Esophagus squamous epithelium (tissue), 5 donors: ENCODE data around the gene GADD45G. TPM values are rescaled to one million over a fixed set of nuclear protein-coding genes. Genes with fewer than 3 reads are reported as not detected.
A peak's percentile ranks its signal among the peaks of the same experiment; 100 is the strongest.

Experiments used
- DNase-seq: peaks from one replicate; lab custom pipeline; 2025; lab: John Stamatoyannopoulos, UW
- H3K27ac ChIP-seq, 4 donors: fragments of 200-600 bp; sonication (generic); one replicate each; pipeline ENCODE4 v1.5.1; 2016 to 2019; ENCODE audit warnings: mild to moderate bottlenecking in 1 of 4
- H3K27me3 ChIP-seq, 4 donors: fragments of 200-600 bp; sonication (generic); 1 replicate in 3 of 4; 2 replicates in 1 of 4; pipeline versions ENCODE4 v1.5.1 to v1.6.0; 2017 to 2021; ENCODE audit warnings: antibody characterized with exemption in 1 of 4
- H3K36me3 ChIP-seq, 3 donors: fragments of 200-600 bp; sonication (generic); one replicate each; pipeline ENCODE4 v1.5.1; 2016 to 2019
- H3K4me1 ChIP-seq, 3 donors: fragments of 200-600 bp; sonication (generic); one replicate each; pipeline ENCODE4 v1.5.1; 2017 to 2019
- H3K4me3 ChIP-seq, 4 donors: fragments of 200-600 bp; sonication (generic); 1 replicate in 3 of 4; 2 replicates in 1 of 4; pipeline ENCODE4 v1.5.1; 2016 to 2019; ENCODE audit warnings: mild to moderate bottlenecking in 2 of 4, moderate library complexity in 1 of 4
- H3K9me3 ChIP-seq, 3 donors: fragments of 200-600 bp; sonication (generic); one replicate each; pipeline ENCODE4 v1.5.1; 2016 to 2019
- POLR2A ChIP-seq, 4 donors: fragments of 450-650 bp; IDR thresholded peaks; one replicate each; pipeline ENCODE4 v1.6.1; 2017; ENCODE audit warnings: antibody characterized with exemption in 4 of 4, mild to moderate bottlenecking in 4 of 4, moderate library complexity in 3 of 4
- WGBS, 2 donors: methylation state at CpG; one replicate each; pipeline ENCODE4 v1.1.5; 2018; 5-methylcytosine and 5-hydroxymethylcytosine counted together
- intact Hi-C: fragments of 100-400 bp; cut with DNase I; formaldehyde crosslinking; loops from one replicate; pipeline ENCODE4 v1.15.0; 2022
- total RNA-seq, 4 donors: library from RNA; depleted of rRNA; stranded (reverse); fragments of >200 nt; gene quantifications; one replicate each; pipeline ENCODE4 v1.1.0, GENCODE V29; 2016
- TF ChIP-seq, protein P1 (sequence below), 6 experiments: fragments of 450-650 bp in 4 of 6; fragments of 200-600 bp in 2 of 6; sonication (generic) in 2 of 6; IDR thresholded peaks; one replicate each; pipeline ENCODE4 v1.5.1; 2016 to 2019; ENCODE audit warnings: antibody characterized with exemption in 6 of 6, mild to moderate bottlenecking in 4 of 6, moderate library complexity in 4 of 6
- donor health status: DM: yes; HTN: yes; CAD: no.

Gene GADD45G
- total RNA-seq, 4 donors from 2014 or later: 1.8 to 18.7 (median 8.5) TPM

GRCh38 chr9:89638359-89638758, 33.5 kb downstream of the GADD45G start:
- 86 to 100% methylated on average over 3 to 4 of the region's 5 CpGs for WGBS, 2 donors
- peak overlapping the region in 2 of 4 donors; percentile 77 to 78 for H3K27ac ChIP-seq

DNA sequence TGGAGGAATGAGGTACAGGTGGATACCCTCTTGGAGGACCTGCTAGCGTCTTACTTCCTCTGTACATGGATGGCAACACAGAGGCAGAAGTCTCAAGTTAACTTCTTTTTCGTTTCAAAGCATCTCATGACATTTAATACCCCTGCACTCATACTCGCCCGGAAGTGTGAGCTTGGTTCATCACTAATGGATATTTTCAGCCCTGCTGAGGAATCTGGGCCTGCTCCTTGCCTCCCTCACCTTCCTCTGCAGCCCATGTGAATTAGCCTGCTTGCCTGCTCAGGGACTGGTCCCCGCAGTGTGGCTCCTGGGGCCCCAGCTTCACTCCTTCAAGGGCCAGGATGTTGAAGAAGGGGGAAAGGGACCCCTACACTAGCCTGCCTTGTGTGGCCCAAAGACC, 34.1 kb downstream of the GADD45G start:
- intact Hi-C loops: no loop called here
- peaks cover 10 to 47% (median 16%) of the 10 kb centered on the region in 3 donors for H3K4me1 ChIP-seq
- no peak overlapping the region for H3K4me3 ChIP-seq
- no peaks in the 10 kb centered on the region for H3K9me3 ChIP-seq
- H3K27ac ChIP-seq: peak overlapping the region in 3 of 4 donors; percentile 69 to 78 (median 77)
- no peaks in the 10 kb centered on the region for H3K36me3 ChIP-seq
- WGBS, 2 donors: 67 to 93% methylated on average over 4 to 5 of the region's 5 CpGs
- H3K27me3 ChIP-seq: no peaks in the 10 kb centered on the region
- no peak for DNase-seq
- TF ChIP-seq, protein P1, sequence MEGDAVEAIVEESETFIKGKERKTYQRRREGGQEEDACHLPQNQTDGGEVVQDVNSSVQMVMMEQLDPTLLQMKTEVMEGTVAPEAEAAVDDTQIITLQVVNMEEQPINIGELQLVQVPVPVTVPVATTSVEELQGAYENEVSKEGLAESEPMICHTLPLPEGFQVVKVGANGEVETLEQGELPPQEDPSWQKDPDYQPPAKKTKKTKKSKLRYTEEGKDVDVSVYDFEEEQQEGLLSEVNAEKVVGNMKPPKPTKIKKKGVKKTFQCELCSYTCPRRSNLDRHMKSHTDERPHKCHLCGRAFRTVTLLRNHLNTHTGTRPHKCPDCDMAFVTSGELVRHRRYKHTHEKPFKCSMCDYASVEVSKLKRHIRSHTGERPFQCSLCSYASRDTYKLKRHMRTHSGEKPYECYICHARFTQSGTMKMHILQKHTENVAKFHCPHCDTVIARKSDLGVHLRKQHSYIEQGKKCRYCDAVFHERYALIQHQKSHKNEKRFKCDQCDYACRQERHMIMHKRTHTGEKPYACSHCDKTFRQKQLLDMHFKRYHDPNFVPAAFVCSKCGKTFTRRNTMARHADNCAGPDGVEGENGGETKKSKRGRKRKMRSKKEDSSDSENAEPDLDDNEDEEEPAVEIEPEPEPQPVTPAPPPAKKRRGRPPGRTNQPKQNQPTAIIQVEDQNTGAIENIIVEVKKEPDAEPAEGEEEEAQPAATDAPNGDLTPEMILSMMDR (IDR thresholded peaks at IDR 0.05): no peak
- no peak for TF ChIP-seq POLR2A (IDR thresholded peaks at IDR 0.05)

More at GRCh38 chr9:89638359-89638758, 33.5 kb downstream of the GADD45G start:
- DNase-seq: no peak
- TF ChIP-seq POLR2A (IDR thresholded peaks at IDR 0.05): no peak
- TF ChIP-seq, protein P1 (IDR thresholded peaks at IDR 0.05): no peak
- Histone ChIP-seq H3K36me3 (no peaks in the 10 kb centered on the region), H3K9me3 (no peaks in the 10 kb centered on the region), H3K27me3 (no peaks in the 10 kb centered on the region), H3K4me1 (peaks cover 10 to 47% (median 16%) of the 10 kb centered on the region in 3 donors), H3K4me3 (no peak overlapping the region)
- intact Hi-C loops: no loop called here

GRCh38 chr9:89639367-89639795, 34.6 kb downstream of the GADD45G start:
- WGBS, 2 donors: 38% methylated on average over 11 of the region's 13 CpGs; no CpG with 5 or more reads in 1 of the 2 donors
- Histone ChIP-seq H3K4me1 (peaks cover 10 to 43% (median 16%) of the 10 kb centered on the region in 3 donors), H3K27me3 (no peaks in the 10 kb centered on the region), H3K36me3 (no peaks in the 10 kb centered on the region), H3K27ac (peak overlapping the region; percentile 67 to 78 (median 73)), H3K9me3 (no peaks in the 10 kb centered on the region), H3K4me3 (peak overlapping the region in 2 of 4 donors; percentile 2 to 13)
- intact Hi-C loops: no loop called here
- DNase-seq: no peak
- TF ChIP-seq, protein P1 (IDR thresholded peaks at IDR 0.05): no peak
- TF ChIP-seq POLR2A (IDR thresholded peaks at IDR 0.05): no peak

- Histone ChIP-seq H3K27me3 (no peaks in the 10 kb centered on the region), H3K27ac (peak overlapping the region; percentile 67 to 78 (median 73)), H3K36me3 (no peaks in the 10 kb centered on the region), H3K4me1 (peaks cover 10 to 37% (median 16%) of the 10 kb centered on the region in 3 donors), H3K4me3 (peak overlapping the region in 2 of 4 donors; percentile 2 to 13), H3K9me3 (no peaks in the 10 kb centered on the region)
- WGBS, 2 donors: 80% methylated on average over 2 of the region's 5 CpGs; no CpG with 5 or more reads in 1 of the 2 donors
- no peak for TF ChIP-seq POLR2A (IDR thresholded peaks at IDR 0.05)
- TF ChIP-seq, protein P1 (IDR thresholded peaks at IDR 0.05): no peak
- DNase-seq: no peak
- intact Hi-C loops: no loop called here
Observed at GRCh38 chr9:89639961-89640360, 35.1 kb downstream of the GADD45G start.

DNA sequence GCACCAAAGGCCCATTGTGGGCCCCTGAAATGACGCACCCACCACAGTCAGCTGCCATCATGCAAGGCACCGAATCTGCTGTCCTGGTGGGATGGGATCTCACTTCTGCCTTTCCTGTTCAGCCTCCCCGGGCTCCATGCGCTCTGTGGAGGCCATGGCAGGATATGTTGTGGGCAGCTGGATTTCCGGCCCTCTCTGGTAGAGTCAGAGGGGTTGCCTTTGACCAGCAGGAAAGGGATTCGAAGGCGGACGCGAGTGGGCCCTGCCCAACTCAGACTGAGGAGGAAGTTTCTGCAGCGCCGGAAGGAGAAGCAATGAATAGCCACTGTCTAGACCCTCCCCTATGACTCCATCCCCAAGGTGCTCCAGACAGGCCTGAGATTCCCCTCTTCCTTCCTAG, 35.5 kb downstream of the GADD45G start:
- whole genome bisulfite sequencing, 2 donors: 80 to 91% methylated on average over 5 to 11 of the region's 11 CpGs
- Histone ChIP-seq H3K27me3 (no peaks in the 10 kb centered on the region), H3K27ac (peak overlapping the region; percentile 67 to 78 (median 73)), H3K4me3 (peak overlapping the region in 2 of 4 donors; percentile 2 to 13), H3K9me3 (no peaks in the 10 kb centered on the region), H3K4me1 (peaks cover 9 to 33% (median 15%) of the 10 kb centered on the region in 3 donors), H3K36me3 (no peaks in the 10 kb centered on the region)
- no peak for DNase-seq
- TF ChIP-seq, protein P1 (IDR thresholded peaks at IDR 0.05): no peak
- no peak for TF ChIP-seq POLR2A (IDR thresholded peaks at IDR 0.05)
- intact Hi-C loops: no loop called here
